ENCODE results near the gene PIEZO1. TPM values are rescaled to one million over a fixed set of nuclear protein-coding genes. Genes with fewer than 3 reads are reported as not detected.

PIEZO1 gene
- total and polyA plus RNA-seq, 9 of the 15 experiments (the other 6 are each of a cell fraction or from before 2014, with no cell fraction given) = 3.6 to 432 (median 131) TPM

- TF ChIP-seq CHD7 (IDR thresholded peaks at IDR 0.05; ENCODE audit: low read depth, low read length) (no peak), STAT6 (CRISPR knock-in tag; IDR thresholded peaks at IDR 0.05) (no peak), SNIP1 (IDR thresholded peaks at IDR 0.05; ENCODE audit: low read depth) (no peak), ZNF316 (IDR thresholded peaks at IDR 0.05) (no peak), ZNF707 (CRISPR knock-in tag; conservative IDR thresholded peaks at IDR 0.05) (no peak), GTF3C2 (IDR thresholded peaks at IDR 0.05; ENCODE audit: borderline replicate concordance, extremely low read depth, insufficient read length) (no peak), E2F4 (CRISPR knock-in tag; IDR thresholded peaks at IDR 0.05; ENCODE audit: low read depth) (no peak)
These were observed 34.1 kb upstream of the PIEZO1 start (continued) for GRCh38 chr16:88819126-88819525.
